Smooth muscle cell (in vitro differentiated cells): ENCODE results near the gene WDR72. TPM values are rescaled to one million over a fixed set of nuclear protein-coding genes. Genes with fewer than 3 reads are reported as not detected.

ENCODE experiments used
- DNase-seq: peaks from one replicate; lab custom pipeline; 2025; ENCODE audit not compliant: unreplicated experiment; lab: John Stamatoyannopoulos, UW
- H2AFZ ChIP-seq: fragments of 200-600 bp; sonication (generic); 2 replicates; pipeline ENCODE4 v1.6.0; 2016; ENCODE audit warnings: antibody characterized with exemption, low read depth, mild to moderate bottlenecking
- H3F3A ChIP-seq: fragments of 200-600 bp; sonication (generic); 2 replicates; pipeline ENCODE4 v1.6.0; 2017; ENCODE audit warnings: antibody characterized with exemption, low read depth
- H3K27ac ChIP-seq: fragments of 200-600 bp; sonication (generic); 2 replicates; pipeline ENCODE4 v1.5.1; 2016; ENCODE audit warnings: low read depth, mild to moderate bottlenecking
- H3K27me3 ChIP-seq: fragments of 200-600 bp; sonication (generic); 2 replicates; pipeline ENCODE4 v1.6.1; 2016; ENCODE audit warnings: low read depth, mild to moderate bottlenecking
- H3K36me3 ChIP-seq: fragments of 200-600 bp; sonication (generic); 2 replicates; pipeline ENCODE4 v1.5.1; 2016; ENCODE audit warnings: low read depth
- H3K4me1 ChIP-seq: fragments of 200-600 bp; sonication (generic); 2 replicates; pipeline ENCODE4 v1.5.1; 2016; ENCODE audit warnings: low read depth
- H3K4me2 ChIP-seq: fragments of 200-600 bp; sonication (generic); 2 replicates; pipeline ENCODE4 v1.6.0; 2016; ENCODE audit warnings: mild to moderate bottlenecking
- H3K4me3 ChIP-seq: fragments of 200-600 bp; sonication (generic); 2 replicates; pipeline ENCODE4 v1.5.1; 2016; ENCODE audit warnings: mild to moderate bottlenecking
- H3K79me2 ChIP-seq: fragments of 200-600 bp; sonication (generic); 2 replicates; pipeline ENCODE4 v1.6.0; 2016; ENCODE audit warnings: low read depth, mild to moderate bottlenecking
- H3K9ac ChIP-seq: fragments of 200-600 bp; sonication (generic); 2 replicates; pipeline ENCODE4 v1.6.0; 2016; ENCODE audit warnings: low read depth
- H3K9me3 ChIP-seq: fragments of 200-600 bp; sonication (generic); replicated peaks from 2 replicates; pipeline ENCODE4 v1.5.1; 2016; ENCODE audit warnings: low read depth
- H4K20me1 ChIP-seq: fragments of 200-600 bp; sonication (generic); 2 replicates; pipeline ENCODE4 v1.6.0; 2016; ENCODE audit warnings: low read depth
- CTCF ChIP-seq: fragments of 200-600 bp; sonication (generic); IDR thresholded peaks from 2 replicates; pipeline ENCODE4 v1.5.1; 2017; ENCODE audit warnings: borderline replicate concordance, mild to moderate bottlenecking, antibody characterized with exemption; ENCODE audit not compliant: insufficient read depth, poor library complexity, severe bottlenecking
- WGBS: methylation state at CpG from one replicate; pipeline ENCODE4 v1.1.7; 2016; ENCODE audit warnings: low lambda C conversion rate; 5-methylcytosine and 5-hydroxymethylcytosine counted together
- polyA plus RNA-seq: library from polyadenylated mRNA; unstranded; fragments of >200 nt; fragmentation: Nextera tagmentation; extraction: Ambion mirVana; gene quantifications from 2 replicates; pipeline ENCODE4 v1.2.1, GENCODE V29; 2016
- total RNA-seq: library from RNA; depleted of rRNA; stranded (reverse); fragments of >200 nt; gene quantifications from 2 replicates; pipeline ENCODE4 v1.2.3, GENCODE V29; 2014

Gene WDR72
- total and polyA plus RNA-seq, 2 experiments from 2014 or later: 1.3 to 3.3 TPM

DNA sequence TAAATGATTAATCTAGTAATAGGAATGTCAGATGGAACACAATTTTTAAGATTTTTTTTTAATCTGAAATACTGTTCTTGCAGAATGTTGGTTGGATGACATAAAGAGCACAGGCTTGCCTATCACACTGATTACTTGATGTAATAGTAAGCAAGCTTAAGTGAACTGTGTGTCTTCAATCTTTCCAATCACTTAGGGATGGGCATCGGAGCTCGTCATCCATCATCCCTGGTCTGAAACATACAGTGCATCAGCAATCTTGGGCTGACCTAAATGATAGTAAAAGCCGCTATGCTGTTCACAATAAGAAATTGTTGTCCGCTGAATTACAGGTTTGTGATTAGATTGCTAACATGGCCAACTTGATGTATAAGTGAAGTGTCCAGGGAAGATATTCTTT, 195.8 kb downstream of the WDR72 start:
- Histone ChIP-seq H3K27me3 (peaks cover 5% of the 10 kb centered on the region), H3K4me1 (no peaks in the 10 kb centered on the region), H2AFZ (no peak overlapping the region), H3K9ac (no peak overlapping the region), H3K4me2 (no peak overlapping the region), H4K20me1 (no peaks in the 10 kb centered on the region), H3K36me3 (no peaks in the 10 kb centered on the region), H3K9me3 (no peaks in the 10 kb centered on the region), H3K27ac (no peak overlapping the region), H3F3A (no peaks in the 10 kb centered on the region), H3K79me2 (no peaks in the 10 kb centered on the region), H3K4me3 (no peak overlapping the region)
- 95% methylated on average over 4 of the region's 4 CpGs for WGBS
- TF ChIP-seq CTCF: no peak
- DNase-seq: no peak

DNA sequence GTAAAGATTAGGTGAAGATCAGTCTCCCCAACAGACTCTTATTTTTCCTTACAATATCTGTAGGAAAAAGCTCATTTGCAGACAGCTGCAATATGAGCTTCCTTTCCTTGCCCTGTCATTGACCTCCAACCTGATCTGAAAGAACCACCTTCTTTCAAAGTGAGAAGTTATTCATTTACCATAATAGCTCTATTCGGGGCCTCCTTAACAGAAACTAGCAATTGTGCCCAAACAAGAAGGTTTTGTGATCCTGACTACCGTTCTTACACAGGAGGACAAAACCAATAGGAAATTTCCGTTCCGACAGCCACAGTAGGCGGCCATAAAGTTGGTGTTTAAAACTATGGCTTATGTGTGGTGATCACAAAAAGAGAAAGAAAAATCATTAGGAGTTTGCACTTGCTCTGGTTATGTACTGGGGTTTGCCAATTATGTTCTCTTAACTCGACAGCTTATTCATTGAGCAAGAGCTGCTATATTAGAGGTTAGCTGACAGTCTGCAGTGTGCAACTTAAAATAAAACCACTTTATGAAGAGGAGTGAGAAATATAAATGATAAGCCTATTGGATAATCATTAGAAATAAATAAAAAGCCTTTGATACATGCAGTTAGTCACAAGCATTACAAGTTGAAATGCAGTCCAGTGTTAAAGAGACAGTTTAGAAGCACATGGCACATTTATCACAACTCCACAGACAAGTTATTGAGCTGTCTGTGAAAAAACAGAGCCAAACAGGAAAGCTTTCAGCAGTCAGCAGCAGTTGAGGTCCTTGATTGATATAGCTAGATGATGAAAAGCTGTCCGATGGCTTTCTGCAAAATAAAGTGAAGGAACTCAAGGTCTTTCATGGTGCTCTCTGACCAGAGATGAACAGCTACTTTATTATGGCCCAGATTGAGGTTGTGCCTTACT, 199.8 kb downstream of the WDR72 start:
- no peak for TF ChIP-seq CTCF
- no peak for DNase-seq
- no peak overlapping the region for H3K4me2 ChIP-seq

GRCh38 chr15:53558384-53558783, 201.1 kb downstream of the WDR72 start:
- no peak overlapping the region for H3K4me3 ChIP-seq
- no peak for TF ChIP-seq CTCF

More for the DNA sequence above, 199.8 kb downstream of the WDR72 start:
- Histone ChIP-seq H3K9me3 (no peaks in the 10 kb centered on the region), H4K20me1 (no peaks in the 10 kb centered on the region), H3K4me1 (no peaks in the 10 kb centered on the region), H3K36me3 (no peaks in the 10 kb centered on the region), H2AFZ (no peak overlapping the region), H3K79me2 (no peaks in the 10 kb centered on the region), H3K9ac (no peak overlapping the region), H3K27me3 (peaks cover 2% of the 10 kb centered on the region), H3F3A (no peaks in the 10 kb centered on the region), H3K4me3 (no peak overlapping the region), H3K27ac (no peak overlapping the region)
- 76% methylated on average over 7 of the region's 7 CpGs for WGBS

GRCh38 chr15:53555226-53555625, 204.2 kb downstream of the WDR72 start:
- Histone ChIP-seq H3K36me3 (no peaks in the 10 kb centered on the region), H3K79me2 (no peaks in the 10 kb centered on the region), H3K4me1 (no peaks in the 10 kb centered on the region), H3K4me3 (no peak overlapping the region), H3K9ac (no peak overlapping the region), H3K9me3 (no peaks in the 10 kb centered on the region), H4K20me1 (no peaks in the 10 kb centered on the region), H3K27me3 (no peaks in the 10 kb centered on the region), H3F3A (no peaks in the 10 kb centered on the region), H3K27ac (no peak overlapping the region), H2AFZ (no peak overlapping the region), H3K4me2 (no peak overlapping the region)
- 85% methylated on average over 7 of the region's 7 CpGs for WGBS
- TF ChIP-seq CTCF: no peak
- no peak for DNase-seq

More at GRCh38 chr15:53558384-53558783, 201.1 kb downstream of the WDR72 start:
- Histone ChIP-seq H3K36me3 (no peaks in the 10 kb centered on the region), H3K4me1 (no peaks in the 10 kb centered on the region), H3K79me2 (no peaks in the 10 kb centered on the region), H3F3A (no peaks in the 10 kb centered on the region), H3K4me2 (no peak overlapping the region), H2AFZ (no peak overlapping the region), H3K27ac (no peak overlapping the region), H3K9ac (no peak overlapping the region), H3K9me3 (no peaks in the 10 kb centered on the region), H4K20me1 (no peaks in the 10 kb centered on the region), H3K27me3 (no peaks in the 10 kb centered on the region)
- WGBS: 51% methylated on average over 1 of the region's 1 CpG
- DNase-seq: no peak
